ENCODE results near the gene TMEM59L. TPM values are rescaled to one million over a fixed set of nuclear protein-coding genes. Genes with fewer than 3 reads are reported as not detected.

Gene TMEM59L
- total RNA-seq, 1 donor from 2014 or later = 6.3 TPM

- DNase-seq (ENCODE audit: low spot score) = no peak
Observed at GRCh38 chr19:18608805-18609716, 3.6 kb upstream of the TMEM59L start.

- no peak for DNase-seq (ENCODE audit: low spot score)
Observed at GRCh38 chr19:18609717-18610051, 3.0 kb upstream of the TMEM59L start.

DNA sequence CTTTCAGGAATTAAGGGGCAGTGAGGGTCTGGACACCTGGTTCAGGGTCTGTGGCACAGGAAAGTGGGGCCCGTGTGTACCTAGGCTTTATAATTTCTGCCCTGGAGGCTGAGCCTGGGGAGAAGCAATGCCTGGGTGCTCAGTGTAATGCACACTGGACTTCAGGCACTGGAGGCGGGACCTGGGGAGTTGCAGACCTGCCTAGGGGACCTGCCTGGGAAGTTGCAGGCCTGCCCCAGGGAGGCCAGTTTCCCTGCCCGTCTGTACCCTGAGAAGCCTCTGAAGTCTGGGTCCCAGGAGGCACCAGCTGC lies 2.5 kb upstream of the TMEM59L start:
- no peak for DNase-seq (ENCODE audit: low spot score)

GRCh38 chr19:18610556-18611326 lies 1.9 kb upstream of the TMEM59L start:
- DNase-seq (ENCODE audit: low spot score) = no peak

DNA sequence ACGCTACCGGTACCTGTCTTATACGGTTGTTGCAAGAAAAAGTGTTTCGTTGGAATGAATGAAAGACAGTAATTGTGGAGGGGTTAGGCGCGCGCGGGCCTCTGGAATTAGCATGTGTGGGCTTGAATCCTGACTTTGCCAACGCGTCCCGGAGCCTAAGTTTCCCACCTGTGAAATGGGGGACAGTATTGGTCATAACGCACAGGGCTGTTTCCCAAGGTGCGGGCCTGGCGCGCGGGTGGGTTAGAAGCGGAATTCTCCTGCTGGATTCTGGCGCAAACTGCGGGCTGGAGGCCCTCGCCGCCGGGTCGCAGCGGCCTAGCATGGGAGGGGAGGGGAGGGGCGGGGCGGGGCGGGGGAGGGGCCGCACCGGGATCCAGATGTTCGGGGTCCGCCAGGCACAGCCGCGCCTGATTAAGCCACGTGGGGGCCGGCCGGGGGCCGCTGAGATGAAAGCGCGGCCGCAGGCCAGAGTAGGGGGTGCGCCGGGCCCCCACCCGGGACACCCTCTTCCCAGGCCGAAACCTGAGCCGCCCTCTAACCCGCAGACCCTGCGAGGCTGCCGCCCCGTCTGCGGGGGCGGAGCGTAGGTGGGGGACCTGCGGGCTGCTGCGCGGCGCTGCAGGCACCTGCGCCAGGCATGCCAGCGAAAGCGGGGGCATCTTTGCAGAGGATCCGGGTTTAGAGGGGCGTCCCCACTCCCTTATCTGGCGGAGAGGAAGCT lies 1.2 kb upstream of the TMEM59L start:
- DNase-seq (ENCODE audit: low spot score) = no peak

- DNase-seq (ENCODE audit: low spot score) = no peak
Observed at GRCh38 chr19:18612051-18612771, 459 bp upstream of the TMEM59L start.

- no peak for DNase-seq (ENCODE audit: low spot score)
Observed at GRCh38 chr19:18613589-18614234, 1.0 kb downstream of the TMEM59L start.

DNA sequence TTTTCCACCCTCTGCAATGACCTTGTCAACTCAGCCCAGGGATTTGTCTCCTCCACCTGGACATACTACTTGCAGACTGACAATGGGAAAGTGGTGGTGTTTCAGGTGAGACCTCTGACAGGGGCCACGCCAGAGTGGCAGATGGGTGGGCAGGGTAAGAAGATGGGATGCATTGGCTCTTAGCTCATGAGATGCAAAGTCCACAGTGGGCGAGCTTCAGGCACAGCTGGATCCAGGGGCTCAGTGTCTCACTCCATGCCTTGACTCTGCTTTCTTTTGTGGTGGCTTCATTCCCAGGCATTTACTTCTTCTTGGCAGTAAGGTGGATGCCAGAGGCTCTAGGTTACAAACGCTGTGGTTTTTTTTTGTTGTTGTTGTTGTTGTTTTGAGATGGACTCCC lies 3.4 kb downstream of the TMEM59L start:
- DNase-seq (ENCODE audit: low spot score) = no peak

DNA sequence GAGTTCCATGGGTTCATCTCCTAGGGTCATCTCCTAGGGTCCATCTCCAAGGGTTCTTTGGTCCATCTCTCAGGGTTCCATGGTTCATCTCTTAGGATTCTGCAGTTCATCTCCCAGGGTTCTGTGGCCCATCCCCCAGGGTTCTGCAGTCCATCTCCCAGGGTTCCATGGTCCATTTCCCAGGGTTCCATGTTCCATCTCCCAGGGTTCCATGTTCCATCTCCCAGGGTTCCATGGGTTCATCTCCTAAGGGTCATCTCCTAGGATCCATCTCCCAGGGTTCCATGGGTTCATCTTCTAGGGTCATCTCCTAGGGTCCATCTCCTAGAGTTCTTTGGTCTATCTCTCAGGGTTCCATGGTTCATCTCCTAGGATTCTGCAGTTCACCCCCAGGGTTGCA lies 4.9 kb downstream of the TMEM59L start:
- DNase-seq (ENCODE audit: low spot score) = no peak

GRCh38 chr19:18618236-18618635 lies 5.6 kb downstream of the TMEM59L start:
- DNase-seq (ENCODE audit: low spot score) = no peak

- no peak for DNase-seq (ENCODE audit: low spot score)
Observed at GRCh38 chr19:18620311-18620710, 7.6 kb downstream of the TMEM59L start.

DNA sequence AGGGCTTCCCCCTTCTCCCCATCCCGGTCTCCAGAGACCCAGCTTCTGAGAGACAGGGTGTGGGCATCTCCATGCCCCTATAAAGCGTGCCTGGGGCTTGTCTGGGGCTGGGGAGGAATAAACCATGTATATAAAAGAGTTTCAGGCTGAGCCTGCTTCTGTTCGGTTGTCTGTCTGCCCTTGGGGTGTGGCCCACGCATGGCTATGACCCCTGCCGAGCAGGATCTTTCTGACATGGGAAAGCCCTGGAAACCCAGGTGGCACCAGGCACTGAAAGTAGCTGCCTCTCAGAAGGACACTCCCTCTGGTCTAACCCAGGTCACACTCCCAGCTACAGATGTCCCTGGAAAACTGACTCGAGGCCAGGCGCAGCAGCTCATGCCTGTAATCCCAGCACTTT lies 8.2 kb downstream of the TMEM59L start:
- DNase-seq (ENCODE audit: low spot score) = no peak

GRCh38 chr19:18626906-18627305 lies 14.2 kb downstream of the TMEM59L start:
- DNase-seq (ENCODE audit: low spot score) = no peak

GRCh38 chr19:18629166-18630088 lies 16.8 kb downstream of the TMEM59L start:
- DNase-seq (ENCODE audit: low spot score) = no peak

- no peak for DNase-seq (ENCODE audit: low spot score)
Observed at GRCh38 chr19:18633321-18633720, 20.7 kb downstream of the TMEM59L start.

DNA sequence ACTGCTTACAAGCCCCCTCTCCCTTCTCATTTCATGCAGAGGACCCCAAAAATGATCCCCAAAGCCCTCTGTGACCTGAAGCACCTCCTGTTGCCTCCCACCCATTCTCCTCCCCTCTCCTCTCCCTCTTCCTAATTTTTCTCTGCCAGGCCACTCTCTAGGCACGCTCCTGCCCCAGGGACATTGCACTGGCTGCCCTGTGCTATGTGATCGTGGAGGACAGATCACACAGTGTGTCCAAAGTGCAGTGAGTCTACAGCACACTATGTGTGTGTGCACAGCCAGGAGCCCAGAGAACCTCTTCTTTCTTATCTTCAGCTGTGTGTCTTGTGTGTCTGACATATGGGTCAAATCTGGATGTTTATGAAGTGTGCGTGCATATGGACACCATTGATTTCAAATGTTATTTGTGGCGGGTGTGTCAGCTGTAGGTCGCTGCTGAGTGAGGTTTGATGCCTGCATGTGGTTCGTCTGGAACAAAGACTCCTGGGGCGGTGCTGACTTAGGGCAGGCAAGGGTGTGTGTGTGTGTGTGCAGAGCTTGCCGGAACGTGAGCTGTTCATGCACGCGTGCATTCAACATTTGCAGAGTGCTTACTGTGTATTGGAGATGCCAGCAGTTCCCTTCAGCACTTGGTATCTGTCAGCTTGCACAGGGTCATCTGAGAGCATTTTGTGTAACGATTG lies 22.1 kb downstream of the TMEM59L start:
- peak; percentile 50 for DNase-seq (ENCODE audit: low spot score)

DNA sequence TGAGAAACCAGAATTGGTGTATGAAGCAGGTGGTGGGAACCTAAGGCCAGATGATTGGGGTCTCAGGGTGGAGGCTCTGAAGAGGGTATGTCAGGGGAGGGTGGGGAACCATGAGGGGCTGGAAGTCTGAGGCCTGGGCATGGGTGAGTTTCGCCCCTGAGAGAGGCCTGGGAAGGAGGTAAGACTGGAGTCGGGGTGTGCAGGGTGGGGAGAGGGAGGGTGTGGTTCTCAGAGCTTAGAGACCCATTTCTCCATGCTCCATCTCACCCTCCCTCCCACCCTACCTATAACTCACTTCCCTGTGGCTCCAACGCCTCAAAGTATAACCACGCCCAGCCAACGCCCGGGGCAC lies 23.1 kb downstream of the TMEM59L start:
- DNase-seq (ENCODE audit: low spot score) = no peak

DNA sequence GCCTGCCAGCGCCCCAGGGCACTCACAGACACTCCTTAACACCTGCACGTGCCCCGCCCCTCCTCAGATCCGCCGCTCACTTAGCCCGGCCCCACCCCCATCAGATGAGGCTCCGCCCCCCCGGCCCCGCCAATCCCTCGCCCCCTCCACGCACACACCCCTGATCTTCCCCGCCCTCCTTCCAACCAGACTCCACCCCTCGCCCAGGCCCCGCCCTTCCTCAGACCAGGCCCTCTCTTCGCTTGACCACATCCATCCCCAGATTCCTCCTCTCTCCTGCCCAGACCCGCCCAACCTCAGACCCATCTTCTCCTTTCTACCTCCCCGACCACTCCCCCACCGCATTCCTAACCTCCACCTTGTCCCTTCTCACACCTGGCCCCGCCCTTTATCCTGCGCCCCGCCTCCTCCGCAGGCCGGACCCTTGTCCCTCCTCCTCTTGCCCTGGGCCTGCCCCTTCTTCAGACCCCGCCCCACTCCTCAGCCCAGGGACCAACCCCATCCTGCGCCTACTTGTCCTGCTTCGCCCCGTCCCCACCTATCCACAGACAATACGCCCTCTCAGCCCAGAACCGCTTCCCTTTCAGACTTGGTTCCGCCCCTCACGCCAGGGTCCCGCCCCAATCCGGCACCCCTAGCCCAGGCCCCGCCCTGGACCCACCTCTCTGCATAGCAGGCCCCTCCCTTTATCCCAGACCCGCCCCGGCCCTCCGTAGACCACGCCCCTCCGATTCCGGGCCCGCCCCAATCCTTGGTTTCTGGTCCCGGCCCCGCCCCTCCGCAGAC lies 23.7 kb downstream of the TMEM59L start:
- DNase-seq (ENCODE audit: low spot score) = peak; percentile 93

Measured in umbilical cord (tissue), 2 donors.